H1 (cell line): ENCODE measurements around the gene ABI1. TPM values are rescaled to one million over a fixed set of nuclear protein-coding genes. Genes with fewer than 3 reads are reported as not detected.

Experiments used
- CTCF ChIA-PET: fragments of 300-600 bp; sonication (Branson Sonifier 250); formaldehyde crosslinking; loops from one replicate; lab custom pipeline; 2021; ENCODE audit not compliant: partially characterized antibody; lab: Charles Lee
- POLR2A ChIA-PET: fragments of 300-600 bp; sonication (Branson Sonifier 250); formaldehyde crosslinking; loops from one replicate; lab custom pipeline; 2021; ENCODE audit warnings: inconsistent platforms; ENCODE audit not compliant: partially characterized antibody; lab: Charles Lee
- DNase-seq, 2 experiments: peaks; one replicate each; pipeline versions ENCODE4 v3.0.0 to v3.0.0-alpha.2; 2010 to 2022; ENCODE audit warnings: low spot score in 2 of 2, low read depth in 1 of 2, mixed read lengths in 1 of 2
- FAIRE-seq: peaks from 2 replicates; lab custom pipeline; 2011; peaks lifted over from hg19 to GRCh38; lab: Jason Lieb, UNC
- H2AFZ ChIP-seq: 2 replicates; pipeline ENCODE4 v1.8.1; 2012; ENCODE audit warnings: low read length, inconsistent platforms
- H2AK5ac ChIP-seq: 2 replicates; pipeline ENCODE4 v1.6.1; 2013; ENCODE audit warnings: low read depth, low read length
- H2BK120ac ChIP-seq: replicated peaks from 2 replicates; pipeline ENCODE3; 2013; ENCODE audit warnings: low read depth, low read length, inconsistent platforms
- H2BK12ac ChIP-seq: 2 replicates; pipeline ENCODE4 v1.6.1; 2013; ENCODE audit warnings: low read depth, low read length
- H2BK15ac ChIP-seq: 2 replicates; pipeline ENCODE4 v1.6.1; 2013; ENCODE audit warnings: low read length
- H2BK20ac ChIP-seq: 2 replicates; pipeline ENCODE4 v1.6.1; 2013; ENCODE audit warnings: low read length
- H2BK5ac ChIP-seq: 2 replicates; pipeline ENCODE4 v1.6.1; 2013; ENCODE audit warnings: low read depth, low read length
- H3K14ac ChIP-seq: 2 replicates; pipeline ENCODE4 v1.6.1; 2013; ENCODE audit warnings: inconsistent platforms; ENCODE audit not compliant: insufficient read length
- H3K18ac ChIP-seq: 2 replicates; pipeline ENCODE4 v1.6.1; 2013; ENCODE audit warnings: low read length; ENCODE audit errors: extremely low read depth
- H3K23ac ChIP-seq: 2 replicates; pipeline ENCODE4 v1.6.1; 2013; ENCODE audit warnings: inconsistent platforms; ENCODE audit not compliant: insufficient read length
- H3K23me2 ChIP-seq: 2 replicates; pipeline ENCODE4 v1.6.1; 2013; ENCODE audit warnings: low read depth, low read length
- H3K27ac ChIP-seq: 2 replicates; pipeline ENCODE4 v1.6.1; 2011; ENCODE audit warnings: low read depth, low read length, inconsistent platforms
- H3K27me3 ChIP-seq, 4 experiments: replicated peaks in 1 of 4; 1 replicate in 1 of 4; 2 replicates in 3 of 4; pipeline versions ENCODE4 v1.6.1 to v1.8.1; 2011 to 2013; ENCODE audit warnings: low read length in 3 of 4, mild to moderate bottlenecking in 3 of 4, inconsistent platforms in 2 of 4, mixed read lengths in 2 of 4, moderate library complexity in 1 of 4; ENCODE audit not compliant: control insufficient read depth in 3 of 4, insufficient read depth in 3 of 4; ENCODE audit errors: extremely low read depth in 1 of 4
- H3K36me3 ChIP-seq, 4 experiments: 2 replicates each; pipeline versions ENCODE4 v1.6.1 to v1.8.1; 2011 to 2013; ENCODE audit warnings: mild to moderate bottlenecking in 4 of 4, low read length in 3 of 4, moderate library complexity in 2 of 4, control low read depth in 1 of 4, inconsistent platforms in 1 of 4; ENCODE audit not compliant: insufficient read depth in 4 of 4, control insufficient read depth in 2 of 4
- H3K4ac ChIP-seq: replicated peaks from 2 replicates; pipeline ENCODE3; 2013; ENCODE audit warnings: low read length, low read depth, mixed read lengths, inconsistent platforms; ENCODE audit not compliant: insufficient read length
- H3K4me1 ChIP-seq, 4 experiments: replicated peaks in 1 of 4; 1 replicate in 1 of 4; 2 replicates in 3 of 4; pipeline versions ENCODE4 v1.6.1 to v1.8.1; 2011 to 2013; ENCODE audit warnings: low read length in 3 of 4, inconsistent platforms in 2 of 4, mixed read lengths in 1 of 4; ENCODE audit not compliant: insufficient read depth in 4 of 4, control insufficient read depth in 3 of 4
- H3K4me2 ChIP-seq, 2 experiments: 2 replicates each; pipeline versions ENCODE4 v1.6.1 to v1.8.1; 2011 to 2013; ENCODE audit warnings: low read depth in 2 of 2, low read length in 2 of 2, control low read depth in 1 of 2, inconsistent platforms in 1 of 2, mild to moderate bottlenecking in 1 of 2; ENCODE audit not compliant: insufficient read depth in 1 of 2
- H3K4me3 ChIP-seq, 4 experiments: fragments of 200-600, 300-600 bp in 1 of 4; sonication (generic), shearing (Covaris generic), sonication (Bioruptor Twin) in 1 of 4; 2 replicates each; pipeline versions ENCODE4 v1.5.1 to v1.8.1; 2011 to 2016; ENCODE audit warnings: low read length in 4 of 4, low read depth in 3 of 4, control low read depth in 2 of 4, inconsistent platforms in 2 of 4, mild to moderate bottlenecking in 2 of 4, mixed read lengths in 1 of 4, moderate library complexity in 1 of 4; ENCODE audit not compliant: insufficient read depth in 2 of 4; ENCODE audit errors: extremely low read depth in 1 of 4
- H3K56ac ChIP-seq: replicated peaks from 2 replicates; pipeline ENCODE3; 2013; ENCODE audit warnings: low read depth, mild to moderate bottlenecking, mixed read lengths, low read length, inconsistent platforms; ENCODE audit not compliant: insufficient read length
- H3K79me1 ChIP-seq: 2 replicates; pipeline ENCODE4 v1.6.1; 2013; ENCODE audit warnings: low read depth, low read length, control low read depth
- H3K79me2 ChIP-seq, 2 experiments: 2 replicates each; pipeline versions ENCODE4 v1.6.1 to v1.8.1; 2012 to 2013; ENCODE audit warnings: low read length in 2 of 2, mild to moderate bottlenecking in 2 of 2, inconsistent platforms in 1 of 2; ENCODE audit not compliant: insufficient read depth in 2 of 2, control insufficient read depth in 1 of 2
- H3K9ac ChIP-seq, 4 experiments: replicated peaks in 1 of 4; 1 replicate in 1 of 4; 2 replicates in 3 of 4; pipeline versions ENCODE4 v1.6.1 to v1.8.1; 2011 to 2013; ENCODE audit warnings: low read depth in 3 of 4, low read length in 3 of 4, control low read depth in 2 of 4, mild to moderate bottlenecking in 2 of 4, moderate library complexity in 2 of 4, inconsistent platforms in 1 of 4; ENCODE audit errors: extremely low read depth in 1 of 4
- H3K9me3 ChIP-seq, 2 experiments: 2 replicates each; pipeline versions ENCODE4 v1.6.1 to v1.8.1; 2012 to 2013; ENCODE audit warnings: mild to moderate bottlenecking in 2 of 2, moderate library complexity in 2 of 2, control low read depth in 1 of 2, inconsistent platforms in 1 of 2, low read depth in 1 of 2, low read length in 1 of 2, mixed read lengths in 1 of 2; ENCODE audit not compliant: insufficient read depth in 2 of 2
- H4K20me1 ChIP-seq, 2 experiments: replicated peaks in 1 of 2; 2 replicates each; pipeline versions ENCODE3 to v1.8.1; 2011 to 2013; ENCODE audit warnings: inconsistent platforms in 2 of 2, low read length in 2 of 2, mild to moderate bottlenecking in 1 of 2; ENCODE audit not compliant: insufficient read depth in 2 of 2, control insufficient read depth in 1 of 2
- H4K5ac ChIP-seq: 2 replicates; pipeline ENCODE4 v1.6.1; 2013; ENCODE audit warnings: low read length, low read depth, mixed read lengths, inconsistent platforms; ENCODE audit not compliant: insufficient read length
- H4K8ac ChIP-seq: 2 replicates; pipeline ENCODE4 v1.8.0; 2013; ENCODE audit warnings: mild to moderate bottlenecking, moderate library complexity, low read length, inconsistent platforms; ENCODE audit not compliant: insufficient read depth; ENCODE audit errors: extremely low read depth
- H4K91ac ChIP-seq: replicated peaks from 2 replicates; pipeline ENCODE3; 2013; ENCODE audit warnings: low read length, mixed read lengths, inconsistent platforms; ENCODE audit not compliant: insufficient read length
- BACH1 ChIP-seq: IDR thresholded peaks from 2 replicates; pipeline ENCODE4 v1.6.1; 2012; ENCODE audit warnings: low read length, improper control_type of control experiment
- HDAC6 ChIP-seq: IDR thresholded peaks from one replicate; pipeline ENCODE4 v1.7.1; 2012; ENCODE audit warnings: low read depth, mild to moderate bottlenecking, inconsistent platforms, low read length, moderate library complexity
- POLR2AphosphoS5 ChIP-seq: IDR thresholded peaks from 2 replicates; pipeline ENCODE4 v1.6.1; 2011; ENCODE audit warnings: low read depth, low read length
- POU5F1 ChIP-seq: IDR thresholded peaks from 2 replicates; pipeline ENCODE4 v1.6.1; 2011; ENCODE audit warnings: low read depth, mild to moderate bottlenecking, low read length, moderate library complexity
- SIN3A ChIP-seq, 2 experiments: IDR thresholded peaks in 1 of 2; conservative IDR thresholded peaks in 1 of 2; 2 replicates each; pipeline ENCODE4 v1.6.1; 2011 to 2012; ENCODE audit warnings: low read length in 2 of 2, improper control_type of control experiment in 1 of 2, low read depth in 1 of 2, mild to moderate bottlenecking in 1 of 2
- SIRT6 ChIP-seq: IDR thresholded peaks from one replicate; pipeline ENCODE4 v1.7.1; 2012; ENCODE audit warnings: low read length, inconsistent platforms
- SIX5 ChIP-seq: IDR thresholded peaks from 2 replicates; pipeline ENCODE4 v1.6.1; 2011; ENCODE audit warnings: mild to moderate bottlenecking, low read depth, low read length
- SP2 ChIP-seq: IDR thresholded peaks from 2 replicates; pipeline ENCODE4 v1.6.1; 2012; ENCODE audit warnings: mild to moderate bottlenecking, low read length, inconsistent platforms
- SP4 ChIP-seq: IDR thresholded peaks from 2 replicates; pipeline ENCODE4 v1.6.1; 2012; ENCODE audit warnings: low read length, inconsistent platforms
- WGBS, 2 experiments: shearing (Covaris generic) in 1 of 2; methylation state at CpG; one replicate each; pipeline versions ENCODE4 v1.1.6 to v1.1.7; 2013 to 2015; ENCODE audit warnings: low lambda C conversion rate in 2 of 2, mixed read lengths in 2 of 2, inconsistent platforms in 1 of 2, low coverage in 1 of 2, missing lambda C conversion rate in 1 of 2; ENCODE audit not compliant: insufficient replicate concordance in 2 of 2, insufficient coverage in 1 of 2, insufficient read length in 1 of 2; ENCODE audit errors: extremely low coverage in 1 of 2, missing lambda C conversion rate in 1 of 2; 5-methylcytosine and 5-hydroxymethylcytosine counted together
- polyA plus RNA-seq, 7 experiments: library from polyadenylated mRNA; depleted of rRNA in 3 of 7; stranded (reverse) in 5 of 7; unstranded in 2 of 7; fragments of >200 nt in 5 of 7; fragments of 200-250 nt in 2 of 7; gene quantifications; 1 replicate in 5 of 7; 2 replicates in 1 of 7; 4 replicates in 1 of 7; pipeline versions ENCODE4 v1.2.1 to v1.2.3, GENCODE V29; 2011 to 2013; ENCODE audit warnings: missing spikeins in 2 of 7, mixed read lengths in 2 of 7
- total RNA-seq: library from RNA; stranded (reverse); fragmentation: NEBNext Ultra II Directional; extraction: Animal tissue kit (Norgen Biotek cat#: 25700); gene quantifications from 2 replicates; pipeline ENCODE4 v1.2.1, GENCODE V29; 2021

Gene ABI1
- total and polyA plus RNA-seq, 2 of the 8 experiments (the other 6 are each of a cell fraction or from before 2014, with no cell fraction given), result 35.4 to 37.0 TPM

GRCh38 chr10:26770069-26770468 lies 90.7 kb downstream of the ABI1 start:
- Histone ChIP-seq H4K20me1 (peaks cover 0 to 2% of the 10 kb centered on the region in 2 experiments), H3K9ac (no peak overlapping the region), H3K56ac (no peak overlapping the region), H3K23me2 (no peaks in the 10 kb centered on the region), H2BK120ac (no peak overlapping the region), H3K14ac (no peak overlapping the region), H4K8ac (no peak overlapping the region), H2BK15ac (no peak overlapping the region), H3K4me3 (no peak overlapping the region), H3K79me2 (peaks cover 0 to 13% of the 10 kb centered on the region in 2 experiments; a peak in 2 of 4 replicates), H3K4me2 (no peak overlapping the region), H2BK5ac (no peak overlapping the region), H3K4ac (no peak overlapping the region), H2AK5ac (no peak overlapping the region), H3K27me3 (no peaks in the 10 kb centered on the region), H4K91ac (no peak overlapping the region), H3K36me3 (no peaks in the 10 kb centered on the region; a peak in 1 of 8 replicates), H3K4me1 (no peaks in the 10 kb centered on the region), H2BK12ac (no peak overlapping the region), H2AFZ (no peak overlapping the region), H3K18ac (no peak overlapping the region)
- FAIRE-seq (no peak), DNase-seq (no peak)
- WGBS, 2 experiments, result 70% methylated on average over 4 of the region's 4 CpGs; no CpG with 5 or more reads in 1 of the 2 experiments
- POLR2A ChIA-PET, result interaction anchor here (0.6 to 1.4 kb wide), 2 partner anchors 10 to 24 kb away, joined by 4 to 6 read pairs; no protein-coding TSS in a partner anchor
- CTCF ChIA-PET, result interaction anchor here (0.9 kb wide), 1 partner anchor 770 kb away, joined by 3 read pairs; no protein-coding TSS in a partner anchor
- TF ChIP-seq SP4, result no peak
- no peak for TF ChIP-seq SIN3A (conservative IDR thresholded peaks at IDR 0.05 in 1 of 2, IDR thresholded peaks at IDR 0.05 in 1 of 2; ENCODE audit: low read depth in 1 of 2, low read length in 2 of 2)
- TF ChIP-seq POLR2AphosphoS5, result no peak
- TF ChIP-seq SP2, result no peak
- no peak for TF ChIP-seq SIRT6
- no peak for TF ChIP-seq HDAC6
- TF ChIP-seq POU5F1, result no peak
- no peak for TF ChIP-seq SIX5
- no peak for TF ChIP-seq BACH1
- TF ChIP-seq, all 59 proteins: peak for 0
- no peak overlapping the region for H3K27ac ChIP-seq
- no peak overlapping the region for H2BK20ac ChIP-seq
- H3K9me3 ChIP-seq, result no peaks in the 10 kb centered on the region
- no peaks in the 10 kb centered on the region for H3K79me1 ChIP-seq
- H3K23ac ChIP-seq, result no peak overlapping the region
- no peak overlapping the region for H4K5ac ChIP-seq
